ENCODE results near the gene PLXNB2. TPM values are rescaled to one million over a fixed set of nuclear protein-coding genes. Genes with fewer than 3 reads are reported as not detected.

Gene PLXNB2
- total RNA-seq, 4 donors from 2014 or later, result 93.2 to 207 (median 102) TPM

- TF ChIP-seq POLR2A (IDR thresholded peaks at IDR 0.05) (no peak), CTCF (IDR thresholded peaks at IDR 0.05) (no peak), POLR2AphosphoS5 (IDR thresholded peaks at IDR 0.05) (no peak), EP300 (IDR thresholded peaks at IDR 0.05) (no peak)
- H3K4me3 ChIP-seq, result no peak overlapping the region
- H3K27ac ChIP-seq, result no peak overlapping the region
- ATAC-seq, result no peak
- peaks cover 0 to 12% of the 10 kb centered on the region in 2 donors for H3K36me3 ChIP-seq
- peaks cover 31% of the 10 kb centered on the region for H3K27me3 ChIP-seq
- H3K9me3 ChIP-seq, result no peaks in the 10 kb centered on the region
- peaks cover 0 to 36% (median 9%) of the 10 kb centered on the region in 3 donors for H3K4me1 ChIP-seq
- no CpG with 5 or more reads among the region's 17 CpGs for WGBS, 2 donors (ENCODE audit: low coverage in 1 of 2)
Measured at GRCh38 chr22:50255607-50256006, 51.8 kb downstream of the PLXNB2 start.

GRCh38 chr22:50255099-50255498 lies 52.3 kb downstream of the PLXNB2 start:
- H3K4me3 ChIP-seq, result no peak overlapping the region
- H3K27me3 ChIP-seq, result peaks cover 27% of the 10 kb centered on the region
- WGBS, 2 donors (ENCODE audit: low coverage in 1 of 2), result 80% methylated on average over 3 of the region's 19 CpGs; no CpG with 5 or more reads in 1 of the 2 donors
- peaks cover 0 to 36% (median 14%) of the 10 kb centered on the region in 3 donors for H3K4me1 ChIP-seq
- peaks cover 0 to 12% of the 10 kb centered on the region in 2 donors for H3K36me3 ChIP-seq
- no peak for TF ChIP-seq POLR2A (IDR thresholded peaks at IDR 0.05)
- no peak for TF ChIP-seq CTCF (IDR thresholded peaks at IDR 0.05)
- no peak for TF ChIP-seq EP300 (IDR thresholded peaks at IDR 0.05)
- TF ChIP-seq POLR2AphosphoS5 (IDR thresholded peaks at IDR 0.05), result no peak
- ATAC-seq, result no peak
- no peaks in the 10 kb centered on the region for H3K9me3 ChIP-seq
- H3K27ac ChIP-seq, result no peak overlapping the region

GRCh38 chr22:50253941-50254340 lies 53.5 kb downstream of the PLXNB2 start:
- peaks cover 0 to 12% of the 10 kb centered on the region in 2 donors for H3K36me3 ChIP-seq
- ATAC-seq, result no peak
- WGBS, 2 donors (ENCODE audit: low coverage in 1 of 2), result 27% methylated on average over 3 of the region's 8 CpGs; no CpG with 5 or more reads in 1 of the 2 donors

GRCh38 chr22:50253046-50253915 lies 54.2 kb downstream of the PLXNB2 start:
- Histone ChIP-seq H3K36me3 (peaks cover 0 to 12% of the 10 kb centered on the region in 2 donors), H3K4me1 (peaks cover 0 to 42% (median 23%) of the 10 kb centered on the region in 3 donors), H3K9me3 (no peaks in the 10 kb centered on the region), H3K27me3 (peaks cover 8% of the 10 kb centered on the region), H3K27ac (no peak overlapping the region), H3K4me3 (no peak overlapping the region)
- TF ChIP-seq POLR2AphosphoS5 (IDR thresholded peaks at IDR 0.05) (no peak), POLR2A (IDR thresholded peaks at IDR 0.05) (no peak), CTCF (IDR thresholded peaks at IDR 0.05) (no peak), EP300 (IDR thresholded peaks at IDR 0.05) (no peak)
- ATAC-seq, result no peak
- WGBS, 2 donors (ENCODE audit: low coverage in 1 of 2), result 64 to 73% methylated on average over 3 of the region's 22 CpGs

More at GRCh38 chr22:50253941-50254340, 53.5 kb downstream of the PLXNB2 start:
- no peak overlapping the region for H3K27ac ChIP-seq
- TF ChIP-seq CTCF (IDR thresholded peaks at IDR 0.05), result no peak
- no peak for TF ChIP-seq POLR2A (IDR thresholded peaks at IDR 0.05)
- no peak for TF ChIP-seq EP300 (IDR thresholded peaks at IDR 0.05)
- TF ChIP-seq POLR2AphosphoS5 (IDR thresholded peaks at IDR 0.05), result no peak
- H3K4me3 ChIP-seq, result no peak overlapping the region
- H3K27me3 ChIP-seq, result peaks cover 15% of the 10 kb centered on the region
- no peaks in the 10 kb centered on the region for H3K9me3 ChIP-seq
- peaks cover 0 to 36% (median 23%) of the 10 kb centered on the region in 3 donors for H3K4me1 ChIP-seq

All from gastroesophageal sphincter (tissue), 4 donors.